ENCODE measurements around the gene CPB2. TPM values are rescaled to one million over a fixed set of nuclear protein-coding genes. Genes with fewer than 3 reads are reported as not detected.
A peak's percentile ranks its signal among the peaks of the same experiment; 100 is the strongest.

CPB2 gene
- not detected for polyA plus RNA-seq (2013, experiment 1 of 2; ENCODE audit: insufficient read length)
- polyA plus RNA-seq (2013, experiment 2 of 2; ENCODE audit: insufficient read length) = not detected

- no peak for DNase-seq
Observed at GRCh38 chr13:46104868-46105267, at the start of gene CPB2. Gene CPB2 (minus strand): TSS chr13:46105033. CDS start chr13:46105009, 24 bp downstream.

DNA sequence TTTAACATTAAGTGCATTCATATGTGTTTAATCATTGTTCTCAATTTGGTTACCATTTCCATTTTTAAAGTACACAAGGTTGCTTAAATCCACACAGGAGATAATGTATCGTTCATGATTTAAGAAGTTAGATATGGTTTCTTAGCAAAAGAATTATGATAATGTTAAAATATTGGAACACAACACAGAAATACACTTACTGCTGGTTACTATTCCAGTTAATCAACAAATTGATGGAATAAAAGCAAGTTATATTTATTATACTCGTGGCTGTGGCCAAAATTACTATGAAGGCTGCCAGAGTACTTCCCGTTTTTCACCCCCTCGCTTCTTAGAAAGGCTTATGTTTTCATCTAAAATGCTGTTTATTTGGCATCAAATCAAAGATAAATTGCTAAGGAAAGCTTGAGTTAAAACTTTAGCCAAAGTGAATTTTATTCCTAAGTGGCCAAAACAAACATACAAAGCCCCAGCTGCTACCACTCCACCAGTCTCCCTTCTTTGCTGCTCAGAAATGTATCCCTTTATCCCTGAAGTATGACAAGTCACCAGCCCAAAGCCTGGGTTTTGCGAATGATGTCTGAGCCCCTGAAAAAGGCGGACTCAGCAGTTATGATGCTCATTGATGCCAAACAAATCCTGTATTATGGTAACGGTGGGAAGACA lies 49.4 kb upstream of the CPB2 start:
- DNase-seq = no peak

GRCh38 chr13:46152627-46153328 lies 47.9 kb upstream of the CPB2 start:
- DNase-seq = no peak

DNA sequence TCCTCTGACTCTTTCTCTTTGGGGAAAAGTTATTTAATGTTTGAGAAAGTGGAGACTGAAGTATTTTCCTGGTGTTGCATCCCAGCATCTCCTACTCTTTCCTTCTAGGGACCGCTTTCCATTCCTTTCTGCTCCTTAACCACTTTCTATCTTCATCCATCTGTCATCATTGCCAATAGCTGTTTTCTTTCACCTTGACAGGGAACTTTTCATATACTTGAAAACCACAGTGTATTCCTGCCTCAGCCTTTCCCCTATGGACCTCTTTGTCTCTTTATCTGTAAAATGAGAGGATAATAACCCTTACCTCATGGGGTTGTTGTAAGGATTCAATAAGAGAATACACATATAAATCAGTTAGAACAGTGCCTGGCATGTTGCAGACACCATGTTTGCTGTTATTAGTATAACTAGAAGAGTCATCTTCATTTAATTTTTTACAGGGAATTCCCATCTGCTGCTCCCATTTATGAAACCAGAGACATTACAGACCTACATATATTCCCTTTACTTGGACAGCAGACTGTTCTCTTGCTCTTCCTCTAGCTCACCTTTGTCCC lies 45.4 kb upstream of the CPB2 start:
- DNase-seq = no peak

GRCh38 chr13:46149272-46150133 lies 44.7 kb upstream of the CPB2 start:
- peak; percentile 52 for DNase-seq

DNA sequence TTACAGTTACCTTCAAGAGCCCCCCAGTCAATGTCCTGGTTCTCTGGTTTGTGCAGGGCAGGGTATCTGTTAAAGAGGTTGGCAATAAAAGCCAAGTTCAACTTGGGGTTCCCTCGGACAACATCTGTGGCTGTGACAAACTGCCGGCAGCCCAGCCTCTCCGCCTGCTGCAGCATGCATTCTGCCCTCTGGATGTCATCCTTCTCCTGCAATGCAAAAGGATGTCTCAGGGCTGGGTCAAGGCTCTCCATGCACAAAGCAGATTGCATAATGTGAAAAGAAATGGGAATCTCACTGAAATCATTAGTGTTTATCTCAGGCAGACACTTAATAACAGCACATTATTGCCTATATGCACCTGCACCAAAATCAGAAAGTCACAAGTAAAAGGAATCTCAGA lies 42.1 kb upstream of the CPB2 start:
- DNase-seq = peak; percentile 12

DNA sequence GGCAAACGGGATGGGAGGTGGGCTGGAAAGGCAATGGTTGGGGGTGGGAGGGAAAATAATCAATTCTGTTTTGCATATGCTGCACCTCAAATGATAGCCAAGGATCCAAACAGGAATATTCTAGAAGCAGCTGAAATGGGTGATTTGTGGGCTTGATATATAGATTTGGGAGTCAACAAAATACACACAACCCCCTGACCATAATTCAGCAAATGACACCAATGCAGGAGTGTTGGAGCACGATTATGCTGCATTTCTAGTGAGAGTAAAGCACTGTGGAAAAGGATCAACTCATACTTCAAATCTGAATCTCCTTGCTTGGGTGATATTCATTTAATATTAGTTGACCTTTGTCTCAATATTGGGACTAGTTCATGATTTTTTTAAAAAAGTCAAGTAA lies 41.1 kb upstream of the CPB2 start:
- no peak for DNase-seq

DNA sequence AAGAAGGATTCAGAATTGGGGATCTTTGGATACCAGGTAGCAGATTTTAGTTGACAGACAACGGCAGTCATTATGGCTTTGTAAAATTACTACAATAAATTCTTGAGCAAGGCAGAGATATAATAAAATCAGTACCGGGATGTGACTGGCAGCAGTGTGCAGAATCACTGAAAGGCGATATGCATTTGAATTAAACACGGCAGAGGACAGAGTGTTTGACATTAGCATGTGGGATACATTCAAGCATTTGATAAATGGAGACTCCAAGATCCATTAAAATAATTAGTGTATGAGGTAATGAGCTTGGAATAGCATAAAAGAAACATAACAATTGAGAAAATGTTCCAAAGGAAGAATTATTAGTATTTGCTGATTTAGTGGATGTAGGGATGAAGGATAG lies 40.3 kb upstream of the CPB2 start:
- DNase-seq = no peak

- DNase-seq = no peak
Observed at GRCh38 chr13:46143184-46143701, 38.4 kb upstream of the CPB2 start.

GRCh38 chr13:46142776-46143175 lies 37.9 kb upstream of the CPB2 start:
- DNase-seq = no peak

DNA sequence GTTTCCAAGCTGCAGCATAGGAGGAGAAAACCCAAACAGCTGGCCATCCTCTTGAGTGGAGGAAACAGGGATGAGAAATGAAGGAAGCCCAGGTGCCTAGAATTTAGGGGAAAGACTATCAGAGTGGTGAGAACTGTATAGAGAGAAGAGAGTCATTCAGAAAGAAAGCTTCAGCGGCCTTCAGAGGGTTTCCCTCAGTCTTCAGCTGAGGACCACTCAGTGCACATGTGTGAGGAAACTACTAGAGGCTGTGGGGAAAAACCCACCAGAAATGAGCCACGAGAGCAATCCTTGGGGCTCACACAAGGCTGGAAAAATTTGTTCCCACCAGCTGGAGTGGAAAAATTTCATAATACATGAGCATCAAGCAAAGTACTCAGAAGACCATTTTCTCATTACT lies 35.2 kb upstream of the CPB2 start:
- no peak for DNase-seq

DNA sequence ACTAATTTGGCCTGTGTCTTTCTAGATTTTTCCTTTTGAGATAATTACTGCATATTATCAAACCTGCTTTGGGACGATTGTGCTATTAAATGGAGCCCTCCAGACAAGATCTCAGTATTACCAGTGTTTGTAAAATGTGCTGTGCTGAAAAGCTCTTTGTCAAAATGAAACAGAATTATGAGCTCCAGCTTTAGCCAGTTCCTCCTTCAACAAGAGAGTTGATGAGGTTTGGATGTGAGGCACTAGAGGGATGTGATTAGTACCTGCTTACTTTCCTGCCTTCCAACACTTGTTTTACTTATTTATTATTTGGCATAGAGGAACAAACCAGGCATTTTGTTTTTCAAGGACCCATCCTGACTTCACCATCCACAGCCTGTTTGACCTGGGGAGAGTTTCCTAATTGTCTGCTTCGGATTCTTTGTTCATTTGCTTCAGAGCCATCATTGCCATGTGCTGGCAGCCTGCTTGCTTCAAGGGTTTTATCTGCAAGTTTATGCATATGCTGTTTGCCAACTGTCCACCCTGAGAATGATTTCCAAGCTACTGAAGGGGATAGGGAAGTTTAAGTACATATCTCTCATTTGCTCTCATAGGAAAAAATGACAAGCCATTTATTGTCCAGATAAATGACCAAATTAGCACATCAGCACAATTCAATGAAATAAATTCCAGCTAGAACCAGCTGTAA lies 32.9 kb upstream of the CPB2 start:
- DNase-seq = no peak

- no peak for DNase-seq
Observed at GRCh38 chr13:46136688-46137087, 31.9 kb upstream of the CPB2 start.

GRCh38 chr13:46134961-46135522 lies 30.2 kb upstream of the CPB2 start:
- no peak for DNase-seq

- no peak for DNase-seq
Observed at GRCh38 chr13:46134494-46134893, 29.7 kb upstream of the CPB2 start.

GRCh38 chr13:46132109-46132508 lies 27.3 kb upstream of the CPB2 start:
- no peak for DNase-seq

GRCh38 chr13:46131705-46132104 lies 26.9 kb upstream of the CPB2 start:
- no peak for DNase-seq

DNA sequence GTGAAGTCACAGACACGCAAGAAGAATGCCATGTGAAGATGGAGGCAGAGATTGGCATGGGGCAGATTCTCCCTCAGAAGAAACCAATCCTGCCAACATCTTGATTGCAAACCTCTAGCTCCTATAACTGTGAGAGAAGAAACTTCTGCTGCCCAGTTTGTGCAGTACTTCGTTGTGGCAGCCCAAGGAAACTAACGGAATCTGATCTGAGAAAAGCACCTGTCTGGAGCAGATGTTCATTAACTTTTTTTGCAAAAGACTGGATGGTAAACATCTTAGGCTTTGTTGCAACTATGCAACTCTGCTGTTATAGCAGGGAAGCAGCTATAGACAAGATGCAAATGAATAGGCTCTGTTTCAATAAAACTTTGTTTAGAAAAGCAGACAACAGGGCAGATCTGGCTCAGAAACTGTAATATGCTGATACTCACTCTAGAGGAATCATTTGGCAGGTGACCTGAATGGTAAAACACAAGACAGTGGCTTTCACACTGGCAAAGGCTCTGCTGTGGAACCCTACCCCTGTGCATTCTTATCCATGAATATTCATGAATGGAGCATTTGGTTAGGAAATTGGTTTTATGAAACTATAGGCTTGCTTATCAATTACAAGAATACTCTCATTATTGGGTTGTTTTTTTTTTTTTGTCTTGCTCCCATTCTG lies 25.3 kb upstream of the CPB2 start:
- DNase-seq = no peak

GRCh38 chr13:46129124-46129523 lies 24.3 kb upstream of the CPB2 start:
- no peak for DNase-seq

DNA sequence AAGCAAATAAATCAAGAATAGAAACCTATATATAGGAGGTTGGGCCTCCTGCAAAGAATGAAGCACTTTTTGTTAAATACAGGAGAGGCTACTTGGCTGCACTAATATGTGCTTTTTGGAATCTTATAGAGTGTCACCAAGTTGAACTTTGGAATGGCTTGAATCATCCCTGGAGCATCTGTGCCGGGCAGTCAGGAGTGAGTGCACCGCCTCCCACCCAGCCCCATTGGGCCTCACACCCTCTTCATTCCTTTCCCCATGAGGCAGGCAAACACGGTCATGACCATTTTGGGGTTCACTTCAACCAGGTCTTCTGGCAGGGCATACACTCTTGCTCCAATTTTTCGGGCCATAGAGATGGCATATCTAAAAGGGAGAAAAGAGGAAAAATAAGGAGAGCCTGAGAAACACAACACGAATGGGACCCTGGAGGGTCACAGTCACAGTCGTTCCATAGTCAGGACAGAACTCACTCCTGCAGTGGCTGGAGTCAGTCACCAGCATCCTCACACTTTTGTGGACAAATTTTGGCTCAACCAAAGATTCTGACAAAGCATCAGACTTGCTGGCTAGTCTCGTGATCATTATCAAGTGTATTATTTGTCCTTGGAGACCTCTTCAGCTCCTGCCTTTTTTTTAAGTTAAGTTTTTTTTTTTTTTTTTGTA lies 22.7 kb upstream of the CPB2 start:
- no peak for DNase-seq
